ENCODE results near the gene KRTAP5-5.

- TF ChIP-seq GLIS3 (CRISPR knock-in tag; IDR thresholded peaks at IDR 0.05): no peak
- TF ChIP-seq TOX (CRISPR knock-in tag; IDR thresholded peaks at IDR 0.05; ENCODE audit: borderline replicate concordance): no peak
- no peak for TF ChIP-seq OSR1 (CRISPR knock-in tag; IDR thresholded peaks at IDR 0.05)
- no peak for TF ChIP-seq ZNF565 (CRISPR knock-in tag; conservative IDR thresholded peaks at IDR 0.05; ENCODE audit: low read depth)
- no peak for TF ChIP-seq ZFP3 (CRISPR knock-in tag; IDR thresholded peaks at IDR 0.05)
- TF ChIP-seq ISL1 (CRISPR knock-in tag; IDR thresholded peaks at IDR 0.05): no peak
- no peak for TF ChIP-seq RARB (CRISPR knock-in tag; IDR thresholded peaks at IDR 0.05)
- TF ChIP-seq POU6F1 (CRISPR knock-in tag; IDR thresholded peaks at IDR 0.05; ENCODE audit: borderline replicate concordance, low read depth): no peak
- no peak for TF ChIP-seq PATZ1 (CRISPR knock-in tag; IDR thresholded peaks at IDR 0.05; ENCODE audit: borderline replicate concordance)
- TF ChIP-seq TSHZ2 (CRISPR knock-in tag; IDR thresholded peaks at IDR 0.05): no peak
- no peak for TF ChIP-seq ZFP30 (CRISPR knock-in tag; IDR thresholded peaks at IDR 0.05)
- TF ChIP-seq ZNF8 (CRISPR knock-in tag; IDR thresholded peaks at IDR 0.05): no peak
- no peak for TF ChIP-seq BACH2 (CRISPR knock-in tag; IDR thresholded peaks at IDR 0.05; ENCODE audit: borderline replicate concordance)
- no peak for TF ChIP-seq PPARA (CRISPR knock-in tag; IDR thresholded peaks at IDR 0.05; ENCODE audit: borderline replicate concordance)
Measured at GRCh38 chr11:1581976-1582375, 47.6 kb upstream of the KRTAP5-5 start.

Measured in SK-N-SH treated with all-trans-retinoic acid at 6 μM for 48 hours (cell line).